Tongue (tissue), 1 donor: ENCODE results near the gene MZB1. TPM values are rescaled to one million over a fixed set of nuclear protein-coding genes. Genes with fewer than 3 reads are reported as not detected.

ENCODE experiments used
- total RNA-seq: library from RNA; depleted of rRNA; stranded (reverse); fragments of >200 nt; gene quantifications from one replicate; pipeline ENCODE4 v1.2.3, GENCODE V29; 2014

The MZB1 gene
- total RNA-seq, 1 donor from 2014 or later, result 0.62 TPM

Other genes with a start within 250 kb of the MZB1 start
- 28.0 TPM for gene SIL1, start 191.5 kb downstream of the MZB1 start, total RNA-seq
- 440 TPM for gene MATR3, start 96.2 kb downstream of the MZB1 start, total RNA-seq
- gene PAIP2, start 48.1 kb downstream of the MZB1 start, total RNA-seq, result 117 TPM
- gene SLC23A1, start 6.6 kb downstream of the MZB1 start, total RNA-seq, result not detected
- gene PROB1, start 5.2 kb upstream of the MZB1 start, total RNA-seq, result 30.6 TPM
- gene SPATA24, start 14.2 kb upstream of the MZB1 start, total RNA-seq, result 10.2 TPM
- 21.8 TPM for gene DNAJC18, start 49.6 kb upstream of the MZB1 start, total RNA-seq
- 7.9 TPM for gene ECSCR, start 72.8 kb upstream of the MZB1 start, total RNA-seq
- not detected for gene SMIM33, start 81.1 kb upstream of the MZB1 start, total RNA-seq
- 38.9 TPM for gene STING1, start 92.8 kb upstream of the MZB1 start, total RNA-seq
- gene UBE2D2, start 171.4 kb upstream of the MZB1 start, total RNA-seq, result 77.1 TPM